ENCODE results near the gene DGUOK.

DNA sequence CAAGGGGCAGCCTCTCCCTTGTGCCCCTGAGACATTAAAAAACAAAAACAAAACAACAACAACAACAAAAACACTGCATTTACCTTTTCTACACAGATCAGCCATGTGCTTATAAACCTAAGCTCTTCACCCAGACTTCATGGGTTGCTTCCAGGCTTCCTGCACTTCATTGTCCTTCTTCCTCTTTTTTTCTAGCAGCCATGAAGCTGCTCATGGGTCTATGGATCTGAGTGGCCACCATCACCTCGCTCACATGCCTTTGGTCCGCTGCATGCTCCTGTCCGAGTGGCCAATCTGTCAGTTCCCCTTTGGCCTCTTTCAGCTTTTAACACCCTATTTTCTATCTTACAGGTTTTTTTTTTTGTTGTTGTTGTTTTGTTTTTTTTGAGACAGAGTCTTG, 49.1 kb downstream of the DGUOK start:
- TF ChIP-seq EZH2 (IDR thresholded peaks at IDR 0.05; ENCODE audit: borderline replicate concordance) (no peak), CTCF (IDR thresholded peaks at IDR 0.05; ENCODE audit: poor library complexity) (no peak), EZH2phosphoT487 (IDR thresholded peaks at IDR 0.05; ENCODE audit: low read depth, severe bottlenecking, unreplicated experiment) (no peak)

All from hepatocyte (in vitro differentiated cells).